ENCODE measurements around the gene COL6A3.
"Not testable (repeated sequence)": the region's sequence is repeated elsewhere in the genome, so short reads cannot be mapped to it uniquely, and the experiment has no call there.

The COL6A3 gene

GRCh38 chr2:237380768-237381167 is 33.2 kb downstream of the COL6A3 start:
- no peak for FAIRE-seq

GRCh38 chr2:237379636-237380035 is 34.3 kb downstream of the COL6A3 start:
- FAIRE-seq = no peak

- no peak for FAIRE-seq
These were observed 35.3 kb downstream of the COL6A3 start for GRCh38 chr2:237378650-237379049.

GRCh38 chr2:237374284-237375060 is 39.5 kb downstream of the COL6A3 start:
- FAIRE-seq = no peak

GRCh38 chr2:237371856-237372255 is 42.1 kb downstream of the COL6A3 start:
- no peak for FAIRE-seq

GRCh38 chr2:237365671-237366070 is 48.3 kb downstream of the COL6A3 start:
- no peak for FAIRE-seq

- no peak for FAIRE-seq
These were observed 49.3 kb downstream of the COL6A3 start for GRCh38 chr2:237364655-237365054.

GRCh38 chr2:237361194-237362004 is 52.6 kb downstream of the COL6A3 start:
- no peak for FAIRE-seq

- no peak for FAIRE-seq
These were observed 53.8 kb downstream of the COL6A3 start for GRCh38 chr2:237359894-237360780.

GRCh38 chr2:237359518-237359840 is 54.5 kb downstream of the COL6A3 start:
- no peak for FAIRE-seq

- FAIRE-seq = no peak
These were observed 55.0 kb downstream of the COL6A3 start for GRCh38 chr2:237358721-237359517.

- no peak for FAIRE-seq
These were observed 58.3 kb downstream of the COL6A3 start for GRCh38 chr2:237355701-237356100.

GRCh38 chr2:237354892-237355291 is 59.1 kb downstream of the COL6A3 start:
- no peak for FAIRE-seq

GRCh38 chr2:237354172-237354571 is 59.8 kb downstream of the COL6A3 start:
- not testable (repeated sequence) for FAIRE-seq

- no peak for FAIRE-seq
These were observed 60.7 kb downstream of the COL6A3 start for GRCh38 chr2:237353215-237353614.

- no peak for FAIRE-seq
These were observed 61.6 kb downstream of the COL6A3 start for GRCh38 chr2:237352279-237352845.

- FAIRE-seq = no peak
These were observed 62.2 kb downstream of the COL6A3 start for GRCh38 chr2:237351796-237352195.

- FAIRE-seq = no peak
These were observed 62.9 kb downstream of the COL6A3 start for GRCh38 chr2:237351046-237351445.

GRCh38 chr2:237350597-237350996 is 63.4 kb downstream of the COL6A3 start:
- FAIRE-seq = no peak

GRCh38 chr2:237350070-237350469 is 63.9 kb downstream of the COL6A3 start:
- FAIRE-seq = no peak

GRCh38 chr2:237348281-237348865 is 65.6 kb downstream of the COL6A3 start:
- FAIRE-seq = no peak
